HG02970 (cell line): ENCODE results near the gene CD101.
"Not testable (repeated sequence)": the region's sequence is repeated elsewhere in the genome, so short reads cannot be mapped to it uniquely, and the experiment has no call there.

Experiments
- ATAC-seq: cut with Tn5 transposase; IDR thresholded peaks from one replicate; pipeline ENCODE4 v1.9.1; 2021; ENCODE audit warnings: mild to moderate bottlenecking, moderate library complexity, moderate number of reproducible peaks; ENCODE audit not compliant: unreplicated experiment, low FRiP score

The CD101 gene, protein sequence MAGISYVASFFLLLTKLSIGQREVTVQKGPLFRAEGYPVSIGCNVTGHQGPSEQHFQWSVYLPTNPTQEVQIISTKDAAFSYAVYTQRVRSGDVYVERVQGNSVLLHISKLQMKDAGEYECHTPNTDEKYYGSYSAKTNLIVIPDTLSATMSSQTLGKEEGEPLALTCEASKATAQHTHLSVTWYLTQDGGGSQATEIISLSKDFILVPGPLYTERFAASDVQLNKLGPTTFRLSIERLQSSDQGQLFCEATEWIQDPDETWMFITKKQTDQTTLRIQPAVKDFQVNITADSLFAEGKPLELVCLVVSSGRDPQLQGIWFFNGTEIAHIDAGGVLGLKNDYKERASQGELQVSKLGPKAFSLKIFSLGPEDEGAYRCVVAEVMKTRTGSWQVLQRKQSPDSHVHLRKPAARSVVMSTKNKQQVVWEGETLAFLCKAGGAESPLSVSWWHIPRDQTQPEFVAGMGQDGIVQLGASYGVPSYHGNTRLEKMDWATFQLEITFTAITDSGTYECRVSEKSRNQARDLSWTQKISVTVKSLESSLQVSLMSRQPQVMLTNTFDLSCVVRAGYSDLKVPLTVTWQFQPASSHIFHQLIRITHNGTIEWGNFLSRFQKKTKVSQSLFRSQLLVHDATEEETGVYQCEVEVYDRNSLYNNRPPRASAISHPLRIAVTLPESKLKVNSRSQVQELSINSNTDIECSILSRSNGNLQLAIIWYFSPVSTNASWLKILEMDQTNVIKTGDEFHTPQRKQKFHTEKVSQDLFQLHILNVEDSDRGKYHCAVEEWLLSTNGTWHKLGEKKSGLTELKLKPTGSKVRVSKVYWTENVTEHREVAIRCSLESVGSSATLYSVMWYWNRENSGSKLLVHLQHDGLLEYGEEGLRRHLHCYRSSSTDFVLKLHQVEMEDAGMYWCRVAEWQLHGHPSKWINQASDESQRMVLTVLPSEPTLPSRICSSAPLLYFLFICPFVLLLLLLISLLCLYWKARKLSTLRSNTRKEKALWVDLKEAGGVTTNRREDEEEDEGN

DNA sequence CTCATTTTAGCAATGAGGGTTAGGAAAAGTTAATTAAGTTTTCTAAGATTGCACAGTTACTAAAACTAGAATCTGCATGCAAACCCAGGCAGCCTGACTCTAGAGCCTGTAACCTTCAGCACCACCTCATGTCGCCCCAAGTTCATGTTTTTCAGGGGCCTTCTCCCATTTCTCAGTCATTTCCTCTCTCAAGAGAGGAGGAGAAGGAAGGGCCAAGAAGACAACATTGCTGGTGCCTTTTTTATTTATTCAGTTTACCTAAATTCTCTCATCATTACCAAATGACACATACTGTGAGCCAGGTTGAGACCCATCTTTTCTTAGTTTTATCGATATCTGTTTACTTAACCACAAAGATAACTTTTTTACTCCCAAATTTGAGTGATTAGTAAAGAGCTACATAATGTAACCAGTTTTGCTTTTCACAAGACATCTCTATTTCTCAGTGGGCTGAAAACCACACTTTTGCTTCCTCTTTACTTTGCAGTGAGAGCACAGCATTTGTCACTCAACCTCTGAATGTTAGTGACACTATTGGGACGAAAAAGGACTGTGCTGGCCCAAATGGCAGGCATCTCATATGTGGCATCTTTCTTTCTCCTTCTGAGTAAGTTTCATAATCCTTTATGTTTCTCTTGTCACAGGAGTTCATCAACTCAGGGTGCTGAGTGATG lies at the start of gene CD101:
CD101 (plus strand) TSS at position 507 of the 674 bp plus-strand sequence; CDS start at position 565, 58 bp downstream.
- ATAC-seq = peak; percentile 86

- ATAC-seq = no peak
Observed at GRCh38 chr1:116952738-116953275, 48.8 kb upstream of the CD101 start.

- no peak for ATAC-seq
Observed at GRCh38 chr1:116954440-116954839, 47.1 kb upstream of the CD101 start.

DNA sequence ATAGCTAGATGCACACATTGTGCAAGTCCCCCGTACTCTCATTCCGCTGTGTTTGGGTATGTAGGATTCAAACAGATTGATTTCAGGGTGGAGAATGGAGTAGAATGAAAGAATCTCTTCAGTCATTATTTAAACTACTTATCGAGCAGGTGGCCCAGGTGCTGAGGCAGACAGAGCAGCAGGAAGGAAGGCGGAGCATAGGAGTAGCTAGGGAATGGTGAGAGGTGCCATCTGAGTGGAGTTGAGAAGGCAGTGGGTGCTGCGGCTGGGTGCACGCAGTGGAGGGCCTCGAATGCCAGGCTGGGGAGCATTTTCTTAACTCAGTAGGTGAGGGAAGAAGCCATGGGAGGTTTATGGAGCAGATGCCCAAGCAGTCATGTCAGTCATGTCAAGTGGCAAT lies 45.2 kb upstream of the CD101 start:
- ATAC-seq = no peak

GRCh38 chr1:116957646-116958045 lies 43.9 kb upstream of the CD101 start:
- ATAC-seq = no peak

DNA sequence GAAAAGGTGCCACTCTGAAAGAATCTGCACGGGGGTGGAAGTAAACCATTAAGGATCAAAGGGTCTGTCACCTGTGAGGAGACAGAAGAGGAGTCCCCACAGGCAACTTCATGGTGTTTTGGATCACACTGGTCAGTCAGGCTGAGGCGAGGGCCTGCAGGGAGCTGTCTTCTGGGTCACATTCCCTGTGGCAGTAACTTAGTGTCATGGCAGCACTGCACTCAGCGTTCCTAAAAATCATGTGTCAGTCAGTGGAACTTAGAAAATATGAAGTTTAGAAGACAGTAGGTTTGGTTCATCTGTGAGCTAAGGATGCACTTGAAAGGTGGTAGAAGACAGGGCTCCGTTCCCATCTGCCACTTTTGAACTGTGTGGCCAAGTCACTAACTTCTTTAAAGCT lies 43.5 kb upstream of the CD101 start:
- ATAC-seq = no peak

DNA sequence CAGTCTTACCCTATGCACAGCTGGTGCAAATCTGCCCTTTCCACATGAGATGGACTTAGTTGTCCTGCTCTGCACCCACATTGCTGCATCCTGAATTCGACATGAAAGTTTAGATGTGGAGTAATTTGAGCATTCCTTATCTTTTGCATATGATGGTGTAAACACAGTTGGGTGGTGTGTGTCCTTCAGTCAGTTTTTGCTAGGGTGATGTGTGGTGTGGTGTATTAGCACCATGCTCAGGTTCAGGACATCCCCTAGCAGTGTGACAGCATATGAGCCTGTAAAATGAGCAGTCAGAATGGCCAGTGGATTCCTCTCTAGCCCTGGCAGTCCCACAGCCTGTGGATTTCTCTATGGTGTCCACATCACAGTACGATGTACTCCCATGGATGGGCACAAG lies 42.6 kb upstream of the CD101 start:
- no peak for ATAC-seq

GRCh38 chr1:116961606-116962005 lies 40.0 kb upstream of the CD101 start:
- no peak for ATAC-seq

DNA sequence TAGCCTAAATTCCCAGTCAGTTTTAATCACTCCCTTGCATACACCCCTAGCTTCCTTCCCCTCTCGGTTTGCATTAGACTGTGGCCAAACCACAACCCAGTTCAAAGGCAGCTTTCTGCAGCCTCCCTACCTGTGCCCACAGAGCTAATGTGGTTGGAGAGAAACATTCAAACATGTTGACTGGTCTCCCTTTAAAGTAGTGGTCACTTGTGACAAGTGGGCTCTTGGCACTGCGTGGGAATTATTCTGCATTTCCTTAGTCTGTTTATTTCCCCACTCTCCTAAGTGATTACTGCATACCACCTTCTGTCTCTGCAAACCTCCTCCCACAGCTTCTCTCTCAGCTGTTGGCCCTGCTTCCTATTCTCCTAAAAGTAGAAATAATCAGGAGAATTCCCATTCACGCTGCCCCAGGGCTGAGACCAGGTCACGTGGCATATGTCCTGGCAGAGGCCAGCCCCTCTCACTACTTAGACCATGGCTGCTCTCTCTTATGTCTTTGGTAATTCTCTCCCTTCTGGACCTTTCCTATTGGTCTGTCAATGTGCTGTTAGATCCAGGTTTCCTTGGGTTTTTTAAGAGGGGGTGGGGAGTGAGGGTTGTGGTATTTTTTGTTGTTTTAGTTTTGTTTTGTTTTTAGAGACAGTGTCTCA lies 38.4 kb upstream of the CD101 start:
- no peak for ATAC-seq

DNA sequence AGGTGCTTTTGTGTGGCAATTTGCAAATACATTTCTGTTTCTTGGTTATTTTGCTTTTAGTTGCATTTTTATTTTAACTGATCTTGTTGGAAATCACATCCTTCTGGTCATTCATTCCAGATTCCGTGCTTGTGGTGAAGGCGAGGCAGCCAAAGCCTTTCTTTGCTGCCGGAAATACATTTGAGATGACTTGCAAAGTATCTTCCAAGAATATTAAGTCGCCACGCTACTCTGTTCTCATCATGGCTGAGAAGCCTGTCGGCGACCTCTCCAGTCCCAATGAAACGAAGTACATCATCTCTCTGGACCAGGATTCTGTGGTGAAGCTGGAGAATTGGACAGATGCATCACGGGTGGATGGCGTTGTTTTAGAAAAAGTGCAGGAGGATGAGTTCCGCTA lies 34.8 kb upstream of the CD101 start:
- ATAC-seq = no peak

GRCh38 chr1:116968724-116969123 lies 32.8 kb upstream of the CD101 start:
- ATAC-seq = no peak

- no peak for ATAC-seq
Observed at GRCh38 chr1:116971258-116971860, 30.2 kb upstream of the CD101 start.

DNA sequence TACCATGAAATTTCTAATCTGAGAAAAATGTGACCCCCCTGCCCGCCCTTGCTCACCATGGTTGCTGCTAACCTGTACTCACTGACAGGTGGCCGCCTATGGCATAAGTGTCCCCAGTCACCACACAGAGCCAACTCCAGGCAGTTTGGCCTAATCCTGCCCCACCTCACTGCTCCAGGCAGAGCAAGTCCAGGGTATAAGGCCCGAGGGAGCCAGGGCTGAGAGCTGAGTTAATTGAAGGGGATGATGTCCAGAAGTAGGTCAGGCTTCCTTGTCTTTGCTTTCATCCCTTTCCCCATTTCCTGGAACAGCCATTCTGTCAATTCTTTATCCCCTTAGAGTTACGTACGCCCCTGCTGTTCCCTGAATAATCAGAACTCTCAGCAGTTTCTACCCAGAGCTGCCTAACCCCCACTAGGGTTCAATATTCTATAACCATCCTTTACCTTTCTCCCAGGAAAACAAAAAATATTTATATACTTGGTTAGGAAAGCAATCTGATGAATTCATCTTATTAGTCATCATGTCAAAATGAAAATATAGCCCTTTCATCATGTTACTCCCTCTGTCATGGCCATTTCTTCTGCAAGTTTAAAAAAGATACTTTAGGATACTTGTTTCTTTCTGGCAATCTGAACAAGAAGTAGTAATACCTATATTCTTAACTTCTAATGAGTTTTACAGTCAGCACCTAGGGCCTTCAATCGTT lies 29.4 kb upstream of the CD101 start:
- ATAC-seq = no peak

DNA sequence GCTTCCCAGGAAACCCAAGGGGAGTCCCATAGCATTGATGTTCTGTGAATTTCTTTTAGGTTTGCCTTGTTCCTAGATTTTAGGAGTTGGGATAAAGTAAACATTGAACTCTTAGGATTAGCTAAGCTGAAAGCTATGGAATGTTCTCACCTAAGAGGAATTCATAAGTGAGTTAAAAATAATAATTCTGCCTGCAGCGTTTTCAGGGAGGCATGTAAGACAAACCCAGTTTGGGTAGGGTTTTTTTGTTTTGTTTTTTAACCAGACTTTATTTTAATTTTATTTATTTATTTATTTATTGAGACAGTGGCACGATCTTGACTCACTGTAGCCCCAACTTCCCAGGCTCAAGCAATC lies 28.9 kb upstream of the CD101 start:
- ATAC-seq = no peak

- ATAC-seq = not testable (repeated sequence)
Observed at GRCh38 chr1:116980309-116980708, 21.3 kb upstream of the CD101 start.

DNA sequence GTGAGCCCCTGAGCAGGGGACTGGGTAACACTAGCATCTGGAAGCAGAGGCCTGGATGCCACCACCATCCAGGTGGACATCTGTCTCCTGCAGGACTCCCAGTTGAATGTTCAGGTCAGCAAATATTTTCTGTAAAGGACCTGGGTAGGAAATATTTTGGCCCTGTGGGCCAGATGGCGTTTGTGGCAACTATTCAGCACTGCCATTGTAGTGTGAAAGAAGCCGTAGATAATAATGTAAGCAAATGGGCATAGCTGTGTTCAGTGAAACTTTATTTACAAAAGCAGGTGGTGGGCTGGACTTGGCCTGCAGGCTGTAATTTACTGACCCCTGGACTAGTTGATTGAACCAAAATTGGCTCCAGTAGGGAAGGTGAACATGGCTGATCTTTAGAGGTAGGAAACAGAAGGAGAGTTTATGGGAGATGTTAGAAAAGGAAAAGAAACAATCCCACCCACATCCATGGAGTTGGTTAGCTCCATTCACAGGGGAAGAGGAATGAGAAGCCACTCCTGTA lies 20.0 kb upstream of the CD101 start:
- ATAC-seq = no peak

DNA sequence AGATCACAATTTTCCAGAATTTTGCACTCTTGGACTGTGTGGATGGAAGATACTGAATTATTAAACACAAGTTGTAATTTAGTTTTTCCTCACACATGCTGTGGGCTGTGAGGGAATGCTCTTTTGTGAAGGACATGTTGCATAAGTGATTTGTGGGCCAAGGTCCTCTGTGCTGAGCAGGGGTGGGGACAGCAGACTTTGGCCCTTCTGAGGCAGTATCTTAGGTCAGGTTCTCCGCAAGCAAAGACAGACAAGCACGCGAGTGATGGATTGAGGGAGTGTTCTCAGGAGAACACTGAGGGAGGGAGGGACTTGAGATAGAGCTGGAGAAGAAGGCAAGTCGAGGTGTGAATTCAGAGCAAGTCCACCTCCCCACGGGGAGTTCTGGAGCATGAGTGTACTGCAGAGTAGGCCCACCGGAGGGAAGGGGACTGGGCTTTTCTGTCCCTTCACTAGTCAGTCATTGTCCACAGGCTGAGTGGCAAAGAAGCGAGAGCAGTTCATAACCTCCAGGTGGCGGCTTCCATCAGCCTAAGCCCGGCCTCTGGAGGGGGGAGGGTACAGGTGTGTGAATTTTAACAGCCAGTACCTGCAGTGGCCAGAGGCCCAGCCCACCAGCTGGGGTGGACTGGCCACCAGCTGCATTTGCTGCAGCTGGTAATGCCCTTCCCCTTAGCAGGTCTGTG lies 19.1 kb upstream of the CD101 start:
- no peak for ATAC-seq

DNA sequence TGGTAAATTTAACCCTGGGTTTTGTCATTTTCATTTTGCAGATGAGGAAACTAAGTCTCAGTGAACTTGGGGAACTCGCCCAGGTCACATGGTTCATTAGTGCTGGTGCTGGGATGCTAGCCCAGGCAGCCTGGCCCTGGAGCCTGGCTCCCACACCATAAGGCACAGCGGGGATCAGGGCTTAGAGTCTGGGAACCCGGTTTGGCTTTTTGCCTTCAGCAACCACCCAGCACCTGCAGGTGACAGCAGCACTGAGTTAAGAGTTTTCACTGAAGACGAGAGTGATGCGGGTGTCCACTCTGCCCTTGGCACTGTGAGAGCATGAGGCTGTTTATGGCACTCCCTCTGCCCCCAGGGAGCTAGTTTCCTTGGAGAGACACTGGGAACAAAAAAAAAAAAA lies 18.4 kb upstream of the CD101 start:
- no peak for ATAC-seq
